ENCODE measurements around the gene AGPAT2. TPM values are rescaled to one million over a fixed set of nuclear protein-coding genes. Genes with fewer than 3 reads are reported as not detected.

AGPAT2 gene
- total RNA-seq, 1 donor from 2014 or later, result 30.8 TPM

DNA sequence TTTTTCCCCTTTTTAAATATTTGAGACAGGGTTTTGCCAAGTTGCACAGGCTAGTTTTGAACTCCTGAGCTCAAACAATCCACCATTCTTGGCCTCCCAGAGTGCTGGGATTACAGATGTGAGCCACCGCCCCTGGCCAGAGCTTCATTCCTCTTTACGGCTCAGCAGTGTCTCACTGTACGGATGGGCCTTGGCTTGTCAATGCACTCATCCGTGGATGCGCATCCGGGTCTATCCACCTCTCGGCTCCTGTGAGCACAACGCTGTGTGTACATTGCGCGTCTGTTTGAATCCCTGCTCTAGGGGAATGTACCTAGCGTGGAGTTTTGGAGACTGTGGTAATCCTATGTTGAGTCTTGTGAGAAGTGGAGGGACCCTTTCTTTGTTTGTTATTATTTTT is 35.4 kb downstream of the AGPAT2 start:
- Histone ChIP-seq H3K79me2 (ENCODE audit: insufficient read depth, low read length) (no peaks in the 10 kb centered on the region), H3K4me2 (ENCODE audit: low read length) (no peak overlapping the region), H4K20me1 (ENCODE audit: insufficient read depth, low read length) (no peaks in the 10 kb centered on the region), H2AFZ (ENCODE audit: low read depth, low read length) (no peak overlapping the region), H3K36me3 (ENCODE audit: insufficient read depth, low read length) (no peaks in the 10 kb centered on the region), H3K27ac (ENCODE audit: low read depth, low read length) (no peak overlapping the region), H3K9me3 (ENCODE audit: insufficient read depth, low read depth, low read length) (no peaks in the 10 kb centered on the region), H3K9ac (ENCODE audit: low read length) (no peak overlapping the region), H3K27me3 (ENCODE audit: insufficient read depth, low read length) (no peaks in the 10 kb centered on the region), H3K4me3 (ENCODE audit: insufficient read depth, low read depth, low read length) (no peak overlapping the region), H3K4me1 (ENCODE audit: insufficient read depth, low read length) (peaks cover 6% of the 10 kb centered on the region)
- DNase-seq (ENCODE audit: low read depth), result no peak
- no peak for FAIRE-seq
- no peak overlapping the region for H3K4me3 Mint-ChIP-seq (ENCODE audit: unreplicated experiment)
- H3K27me3 Mint-ChIP-seq (ENCODE audit: low read depth, unreplicated experiment), result peaks cover 3% of the 10 kb centered on the region
- no peaks in the 10 kb centered on the region for H3K36me3 Mint-ChIP-seq (ENCODE audit: low read depth, unreplicated experiment)
- H3K27ac Mint-ChIP-seq (ENCODE audit: unreplicated experiment), result no peak overlapping the region
- no peak for TF ChIP-seq EZH2 (IDR thresholded peaks at IDR 0.05; ENCODE audit: insufficient read depth, low read length)
- TF ChIP-seq, protein P1, sequence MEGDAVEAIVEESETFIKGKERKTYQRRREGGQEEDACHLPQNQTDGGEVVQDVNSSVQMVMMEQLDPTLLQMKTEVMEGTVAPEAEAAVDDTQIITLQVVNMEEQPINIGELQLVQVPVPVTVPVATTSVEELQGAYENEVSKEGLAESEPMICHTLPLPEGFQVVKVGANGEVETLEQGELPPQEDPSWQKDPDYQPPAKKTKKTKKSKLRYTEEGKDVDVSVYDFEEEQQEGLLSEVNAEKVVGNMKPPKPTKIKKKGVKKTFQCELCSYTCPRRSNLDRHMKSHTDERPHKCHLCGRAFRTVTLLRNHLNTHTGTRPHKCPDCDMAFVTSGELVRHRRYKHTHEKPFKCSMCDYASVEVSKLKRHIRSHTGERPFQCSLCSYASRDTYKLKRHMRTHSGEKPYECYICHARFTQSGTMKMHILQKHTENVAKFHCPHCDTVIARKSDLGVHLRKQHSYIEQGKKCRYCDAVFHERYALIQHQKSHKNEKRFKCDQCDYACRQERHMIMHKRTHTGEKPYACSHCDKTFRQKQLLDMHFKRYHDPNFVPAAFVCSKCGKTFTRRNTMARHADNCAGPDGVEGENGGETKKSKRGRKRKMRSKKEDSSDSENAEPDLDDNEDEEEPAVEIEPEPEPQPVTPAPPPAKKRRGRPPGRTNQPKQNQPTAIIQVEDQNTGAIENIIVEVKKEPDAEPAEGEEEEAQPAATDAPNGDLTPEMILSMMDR (IDR thresholded peaks at IDR 0.05; ENCODE audit: insufficient read depth, low read depth, low read length), result no peak
- H3K9me3 Mint-ChIP-seq (ENCODE audit: unreplicated experiment), result no peaks in the 10 kb centered on the region
- H3K4me1 Mint-ChIP-seq (ENCODE audit: low read depth, unreplicated experiment), result peaks cover 1% of the 10 kb centered on the region

DNA sequence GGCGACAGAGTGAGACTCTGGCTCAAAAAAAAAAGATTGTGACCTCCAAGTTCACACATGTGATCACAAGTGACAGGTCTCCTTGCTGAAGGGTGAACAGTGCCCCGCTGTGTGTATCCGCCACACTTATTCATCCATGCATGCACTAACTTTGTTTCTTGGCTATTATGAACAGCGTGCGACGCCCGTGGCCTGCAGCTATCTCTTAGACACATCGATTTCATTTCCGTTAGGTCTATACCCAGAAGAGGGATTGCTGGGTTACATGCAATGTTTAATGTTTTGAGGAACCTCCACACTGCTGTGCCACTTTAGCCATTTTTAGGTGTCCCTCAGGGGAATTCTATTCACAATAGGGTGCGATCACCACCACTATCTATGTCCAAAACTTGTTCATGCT is 36.6 kb downstream of the AGPAT2 start:
- no peak overlapping the region for H3K4me3 ChIP-seq (ENCODE audit: insufficient read depth, low read depth, low read length)
- DNase-seq (ENCODE audit: low read depth) (no peak), FAIRE-seq (no peak)
- H3K9me3 ChIP-seq (ENCODE audit: insufficient read depth, low read depth, low read length), result no peaks in the 10 kb centered on the region
- H3K4me1 ChIP-seq (ENCODE audit: insufficient read depth, low read length), result peaks cover 3% of the 10 kb centered on the region
- Mint-ChIP-seq H3K4me1 (ENCODE audit: low read depth, unreplicated experiment) (no peaks in the 10 kb centered on the region), H3K9me3 (ENCODE audit: unreplicated experiment) (no peaks in the 10 kb centered on the region), H3K27me3 (ENCODE audit: low read depth, unreplicated experiment) (peaks cover 3% of the 10 kb centered on the region), H3K4me3 (ENCODE audit: unreplicated experiment) (no peak overlapping the region), H3K27ac (ENCODE audit: unreplicated experiment) (no peak overlapping the region), H3K36me3 (ENCODE audit: low read depth, unreplicated experiment) (no peaks in the 10 kb centered on the region)
- H2AFZ ChIP-seq (ENCODE audit: low read depth, low read length), result no peak overlapping the region
- TF ChIP-seq, protein P1 (IDR thresholded peaks at IDR 0.05; ENCODE audit: insufficient read depth, low read depth, low read length), result no peak
- no peak for TF ChIP-seq EZH2 (IDR thresholded peaks at IDR 0.05; ENCODE audit: insufficient read depth, low read length)
- H3K9ac ChIP-seq (ENCODE audit: low read length), result no peak overlapping the region
- H3K4me2 ChIP-seq (ENCODE audit: low read length), result no peak overlapping the region
- H3K36me3 ChIP-seq (ENCODE audit: insufficient read depth, low read length), result no peaks in the 10 kb centered on the region
- no peaks in the 10 kb centered on the region for H4K20me1 ChIP-seq (ENCODE audit: insufficient read depth, low read length)
- no peak overlapping the region for H3K27ac ChIP-seq (ENCODE audit: low read depth, low read length)
- no peaks in the 10 kb centered on the region for H3K79me2 ChIP-seq (ENCODE audit: insufficient read depth, low read length)
- no peaks in the 10 kb centered on the region for H3K27me3 ChIP-seq (ENCODE audit: insufficient read depth, low read length)

DNA sequence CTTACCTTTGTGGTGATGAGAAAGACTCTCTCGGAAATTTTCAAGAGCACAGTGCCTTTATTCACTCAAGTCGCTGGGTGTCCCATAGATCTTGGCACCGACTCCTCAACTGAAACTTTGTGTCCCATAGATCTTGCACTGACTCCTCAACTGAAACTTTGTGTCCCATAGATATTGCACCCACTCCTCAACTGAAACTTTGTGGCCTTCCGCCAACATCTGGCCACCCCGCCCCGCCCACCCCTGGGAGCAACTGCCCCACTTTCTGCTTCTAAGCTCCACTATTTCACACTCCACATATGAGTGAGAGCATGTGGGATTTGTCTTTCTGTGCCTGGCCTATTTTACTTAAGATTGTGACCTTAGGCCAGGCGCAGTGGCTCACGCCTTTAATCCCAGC is 37.2 kb downstream of the AGPAT2 start:
- no peak for FAIRE-seq
- no peaks in the 10 kb centered on the region for H3K4me1 Mint-ChIP-seq (ENCODE audit: low read depth, unreplicated experiment)

More for the DNA sequence above, 37.2 kb downstream of the AGPAT2 start:
- no peak overlapping the region for H3K27ac ChIP-seq (ENCODE audit: low read depth, low read length)
- no peak for TF ChIP-seq EZH2 (IDR thresholded peaks at IDR 0.05; ENCODE audit: insufficient read depth, low read length)
- TF ChIP-seq, protein P1 (IDR thresholded peaks at IDR 0.05; ENCODE audit: insufficient read depth, low read depth, low read length), result no peak
- H3K4me3 ChIP-seq (ENCODE audit: insufficient read depth, low read depth, low read length), result no peak overlapping the region
- H3K9ac ChIP-seq (ENCODE audit: low read length), result no peak overlapping the region
- H2AFZ ChIP-seq (ENCODE audit: low read depth, low read length), result no peak overlapping the region
- H3K9me3 Mint-ChIP-seq (ENCODE audit: unreplicated experiment), result no peaks in the 10 kb centered on the region
- no peaks in the 10 kb centered on the region for H3K27me3 ChIP-seq (ENCODE audit: insufficient read depth, low read length)
- H3K9me3 ChIP-seq (ENCODE audit: insufficient read depth, low read depth, low read length), result no peaks in the 10 kb centered on the region
- H3K27me3 Mint-ChIP-seq (ENCODE audit: low read depth, unreplicated experiment), result peaks cover 3% of the 10 kb centered on the region
- H3K36me3 Mint-ChIP-seq (ENCODE audit: low read depth, unreplicated experiment), result no peaks in the 10 kb centered on the region
- no peak overlapping the region for H3K27ac Mint-ChIP-seq (ENCODE audit: unreplicated experiment)
- H3K36me3 ChIP-seq (ENCODE audit: insufficient read depth, low read length), result no peaks in the 10 kb centered on the region
- H4K20me1 ChIP-seq (ENCODE audit: insufficient read depth, low read length), result no peaks in the 10 kb centered on the region
- peaks cover under 1% of the 10 kb centered on the region for H3K4me1 ChIP-seq (ENCODE audit: insufficient read depth, low read length)
- H3K79me2 ChIP-seq (ENCODE audit: insufficient read depth, low read length), result no peaks in the 10 kb centered on the region
- no peak overlapping the region for H3K4me3 Mint-ChIP-seq (ENCODE audit: unreplicated experiment)
- no peak overlapping the region for H3K4me2 ChIP-seq (ENCODE audit: low read length)
- no peak for DNase-seq (ENCODE audit: low read depth)
